ENCODE results near the gene SPOCK1. TPM values are rescaled to one million over a fixed set of nuclear protein-coding genes. Genes with fewer than 3 reads are reported as not detected.

Gene SPOCK1
- total and polyA plus RNA-seq, 9 of the 15 experiments (the other 6 are each of a cell fraction or from before 2014, with no cell fraction given): 0.01 to 0.35 (median 0.04) TPM; not detected in 6

DNA sequence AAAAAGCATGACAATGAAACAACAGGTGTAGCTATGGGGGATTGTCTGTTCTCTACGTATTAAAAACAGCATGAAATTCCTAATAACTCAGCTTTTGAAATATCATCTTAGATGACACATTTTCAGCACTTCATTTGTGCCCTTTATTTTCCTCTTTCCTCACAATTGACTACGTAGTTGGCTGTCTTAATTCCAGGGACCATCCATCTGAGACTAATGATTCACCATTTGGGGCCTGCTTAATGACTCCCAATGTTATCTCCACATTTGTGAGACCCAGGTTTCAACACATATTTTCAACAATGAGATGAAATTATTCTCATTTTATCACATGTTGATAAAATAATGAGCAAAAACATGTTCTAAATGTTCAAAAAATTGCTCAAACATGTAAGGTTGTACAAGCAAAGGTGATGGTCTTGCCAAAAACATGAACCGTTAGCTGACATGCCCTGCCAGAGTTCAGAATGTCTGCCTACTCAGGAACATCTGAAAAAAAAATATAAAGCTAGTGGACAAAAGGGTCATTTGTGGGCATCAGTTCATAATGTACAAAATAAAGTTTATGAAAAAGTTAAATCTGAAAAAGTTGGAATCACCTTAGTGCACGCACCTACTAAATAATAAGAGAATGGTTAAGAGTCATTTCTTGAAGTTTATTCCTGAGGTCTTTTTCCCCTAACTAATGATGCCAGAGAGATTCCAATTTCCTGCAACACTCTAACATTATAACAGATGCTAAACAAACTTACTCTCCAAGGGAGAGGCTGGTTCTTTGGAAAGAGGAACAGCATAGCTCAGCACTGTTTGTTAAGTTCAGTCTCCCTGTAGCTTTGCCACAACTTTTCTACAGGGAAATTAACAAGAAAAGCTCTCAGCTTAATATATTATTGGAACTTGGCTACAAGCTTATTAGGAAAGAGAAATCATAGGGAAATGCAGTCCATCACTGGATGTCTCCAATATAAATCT lies 275.5 kb downstream of the SPOCK1 start:
- H3K4me3 ChIP-seq: no peak overlapping the region
- no peaks in the 10 kb centered on the region for H3K9me3 ChIP-seq (replicated peaks; ENCODE audit: control insufficient read depth, insufficient read depth, low read depth, low read length)
- FAIRE-seq (no peak), ATAC-seq (no peak), DNase-seq (ENCODE audit: extremely low read depth in 1 of 4, low spot score in 3 of 4) (no peak)
- in situ Hi-C loops (cut with MboI): no loop called here
- CTCF ChIA-PET (ENCODE audit: low intra/inter-chr PET ratio): no interaction called here
- no peak overlapping the region for H3K27ac ChIP-seq (ENCODE audit: extremely low read depth, low read depth, low read length)
- POLR2A ChIA-PET: interaction anchor here (0.7 kb wide), 1 partner anchor 254 kb away, joined by 3 read pairs; no protein-coding TSS in a partner anchor
- TF ChIP-seq, protein P1, sequence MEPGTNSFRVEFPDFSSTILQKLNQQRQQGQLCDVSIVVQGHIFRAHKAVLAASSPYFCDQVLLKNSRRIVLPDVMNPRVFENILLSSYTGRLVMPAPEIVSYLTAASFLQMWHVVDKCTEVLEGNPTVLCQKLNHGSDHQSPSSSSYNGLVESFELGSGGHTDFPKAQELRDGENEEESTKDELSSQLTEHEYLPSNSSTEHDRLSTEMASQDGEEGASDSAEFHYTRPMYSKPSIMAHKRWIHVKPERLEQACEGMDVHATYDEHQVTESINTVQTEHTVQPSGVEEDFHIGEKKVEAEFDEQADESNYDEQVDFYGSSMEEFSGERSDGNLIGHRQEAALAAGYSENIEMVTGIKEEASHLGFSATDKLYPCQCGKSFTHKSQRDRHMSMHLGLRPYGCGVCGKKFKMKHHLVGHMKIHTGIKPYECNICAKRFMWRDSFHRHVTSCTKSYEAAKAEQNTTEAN (CRISPR knock-in tag; IDR thresholded peaks at IDR 0.05): no peak
- TF ChIP-seq KDM5B (IDR thresholded peaks at IDR 0.05; ENCODE audit: insufficient replicate concordance, low read depth, low read length): no peak
- no peak for TF ChIP-seq ZNF324 (CRISPR knock-in tag; IDR thresholded peaks at IDR 0.05)
- no peak for TF ChIP-seq ZNF175 (CRISPR knock-in tag; IDR thresholded peaks at IDR 0.05; ENCODE audit: low read depth)
- TF ChIP-seq FOXK2 (conservative IDR thresholded peaks at IDR 0.05 in 1 of 2, IDR thresholded peaks at IDR 0.05 in 1 of 2; ENCODE audit: low read depth in 2 of 2): no peak
- TF ChIP-seq POLR2A (conservative IDR thresholded peaks at IDR 0.05): no peak
- TF ChIP-seq MEF2A (IDR thresholded peaks at IDR 0.05; ENCODE audit: control insufficient read depth, low read depth, low read length): no peak
- TF ChIP-seq HIVEP1 (CRISPR knock-in tag; IDR thresholded peaks at IDR 0.05): no peak
- TF ChIP-seq SMAD1 (IDR thresholded peaks at IDR 0.05; ENCODE audit: low read depth, low read length, partially characterized antibody): no peak
- no peak for TF ChIP-seq ZSCAN32 (CRISPR knock-in tag; IDR thresholded peaks at IDR 0.05)
- TF ChIP-seq ARHGAP35 (IDR thresholded peaks at IDR 0.05; ENCODE audit: partially characterized antibody): no peak
- TF ChIP-seq MCM5 (IDR thresholded peaks at IDR 0.05; ENCODE audit: low read depth): no peak
- TF ChIP-seq, protein P2, sequence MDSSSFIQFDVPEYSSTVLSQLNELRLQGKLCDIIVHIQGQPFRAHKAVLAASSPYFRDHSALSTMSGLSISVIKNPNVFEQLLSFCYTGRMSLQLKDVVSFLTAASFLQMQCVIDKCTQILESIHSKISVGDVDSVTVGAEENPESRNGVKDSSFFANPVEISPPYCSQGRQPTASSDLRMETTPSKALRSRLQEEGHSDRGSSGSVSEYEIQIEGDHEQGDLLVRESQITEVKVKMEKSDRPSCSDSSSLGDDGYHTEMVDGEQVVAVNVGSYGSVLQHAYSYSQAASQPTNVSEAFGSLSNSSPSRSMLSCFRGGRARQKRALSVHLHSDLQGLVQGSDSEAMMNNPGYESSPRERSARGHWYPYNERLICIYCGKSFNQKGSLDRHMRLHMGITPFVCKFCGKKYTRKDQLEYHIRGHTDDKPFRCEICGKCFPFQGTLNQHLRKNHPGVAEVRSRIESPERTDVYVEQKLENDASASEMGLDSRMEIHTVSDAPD (CRISPR knock-in tag; IDR thresholded peaks at IDR 0.05): no peak
- no peak for TF ChIP-seq HDAC8 (tag; IDR thresholded peaks at IDR 0.05)
- TF ChIP-seq DIDO1 (tag; IDR thresholded peaks at IDR 0.05; ENCODE audit: low read depth): no peak
- TF ChIP-seq WHSC1 (IDR thresholded peaks at IDR 0.05; ENCODE audit: low read length): no peak
- TF ChIP-seq ZNF57 (CRISPR knock-in tag; IDR thresholded peaks at IDR 0.05): no peak
- no peak for TF ChIP-seq RBM25 (IDR thresholded peaks at IDR 0.05; ENCODE audit: low read depth, low read length, severe bottlenecking)
- H3K9me1 ChIP-seq (ENCODE audit: control insufficient read depth, insufficient read depth, low read length): no peaks in the 10 kb centered on the region
- H3K36me3 ChIP-seq (ENCODE audit: control insufficient read depth, insufficient read depth, low read length): no peaks in the 10 kb centered on the region
- no peak overlapping the region for H3K9ac ChIP-seq (ENCODE audit: insufficient read depth in 1 of 2, low read depth in 2 of 2, low read length in 2 of 2)
- H3K4me2 ChIP-seq (ENCODE audit: insufficient read depth, low read length): no peak overlapping the region
- no peaks in the 10 kb centered on the region for H3K79me2 ChIP-seq (ENCODE audit: control insufficient read depth, insufficient read depth, low read length)
- no peaks in the 10 kb centered on the region; a peak in 1 of 5 replicates for H3K27me3 ChIP-seq (ENCODE audit: control insufficient read depth in 2 of 2, insufficient read depth in 2 of 2, low read length in 2 of 2)
- intact Hi-C loops (cut with micrococcal nuclease): loop anchor here (10.0 kb wide), 1 partner anchor 139 kb away; no protein-coding TSS in a partner anchor
- no TSS peak for BruUV-seq (replicated peaks)
- no peaks in the 10 kb centered on the region; a peak in 1 of 5 replicates for H3K4me1 ChIP-seq (replicated peaks in 1 of 2; ENCODE audit: control insufficient read depth in 2 of 2, insufficient read depth in 2 of 2, low read length in 2 of 2)
- WGBS (ENCODE audit: insufficient coverage, low coverage, missing lambda C conversion rate): 0% methylated on average over 4 of the region's 4 CpGs
- H2AFZ ChIP-seq (ENCODE audit: low read depth, low read length): no peak overlapping the region
- H4K20me1 ChIP-seq (replicated peaks; ENCODE audit: control insufficient read depth, insufficient read depth, low read length): no peaks in the 10 kb centered on the region; the same call in 1 of the 2 replicates
